HL-60/S4 (cell line): ENCODE data around the gene FOXJ1.

Experiments
- in situ Hi-C: fragments of 300-500 bp; cut with MboI; formaldehyde crosslinking; loops from 2 replicates; pipeline ENCODE4 v1.14.3; 2022; ENCODE audit warnings: low sequenced_read_pairs

FOXJ1 gene

GRCh38 chr17:76142585-76143041 lies 1.6 kb upstream of the FOXJ1 start:
- in situ Hi-C loops, result no loop called here

GRCh38 chr17:76142039-76142584 lies 1.1 kb upstream of the FOXJ1 start:
- in situ Hi-C loops, result no loop called here

- in situ Hi-C loops, result no loop called here
Measured at GRCh38 chr17:76140661-76141211, 309 bp downstream of the FOXJ1 start.

GRCh38 chr17:76139801-76140660 lies 1.0 kb downstream of the FOXJ1 start:
- in situ Hi-C loops, result no loop called here

- in situ Hi-C loops, result no loop called here
Measured at GRCh38 chr17:76138896-76139752, 1.9 kb downstream of the FOXJ1 start.

GRCh38 chr17:76138234-76138895 lies 2.7 kb downstream of the FOXJ1 start:
- in situ Hi-C loops, result no loop called here

GRCh38 chr17:76137351-76138233 lies 3.5 kb downstream of the FOXJ1 start:
- in situ Hi-C loops, result no loop called here

GRCh38 chr17:76137001-76137350 lies 4.1 kb downstream of the FOXJ1 start:
- in situ Hi-C loops, result no loop called here

- in situ Hi-C loops, result no loop called here
Measured at GRCh38 chr17:76136276-76137000, 4.6 kb downstream of the FOXJ1 start.

- in situ Hi-C loops, result no loop called here
Measured at GRCh38 chr17:76135810-76136188, 5.2 kb downstream of the FOXJ1 start.

- in situ Hi-C loops, result no loop called here
Measured at GRCh38 chr17:76134911-76135809, 5.9 kb downstream of the FOXJ1 start.

GRCh38 chr17:76132574-76133338 lies 8.3 kb downstream of the FOXJ1 start:
- in situ Hi-C loops, result no loop called here

GRCh38 chr17:76131692-76132573 lies 9.1 kb downstream of the FOXJ1 start:
- in situ Hi-C loops, result no loop called here

GRCh38 chr17:76131051-76131691 lies 9.9 kb downstream of the FOXJ1 start:
- in situ Hi-C loops, result no loop called here

GRCh38 chr17:76130473-76130872 lies 10.6 kb downstream of the FOXJ1 start:
- in situ Hi-C loops, result no loop called here

GRCh38 chr17:76125922-76126321 lies 15.1 kb downstream of the FOXJ1 start:
- in situ Hi-C loops, result loop anchor here (5.0 kb wide), 1 partner anchor 166 kb away; no protein-coding TSS in a partner anchor
